Measurements from ENCODE around the gene GSG1L2.

The GSG1L2 gene

GRCh38 chr17:9798008-9798407 lies 23.9 kb downstream of the GSG1L2 start:
- no peak overlapping the region for H3K9ac ChIP-seq (ENCODE audit: low read length)
- H2AFZ ChIP-seq (ENCODE audit: low read length): no peak overlapping the region
- no peak for TF ChIP-seq CTCF (IDR thresholded peaks at IDR 0.05; ENCODE audit: low read length)
- no peak for TF ChIP-seq EZH2 (IDR thresholded peaks at IDR 0.05; ENCODE audit: borderline replicate concordance, low read length)

GRCh38 chr17:9792181-9792840 lies 29.6 kb downstream of the GSG1L2 start:
- H3K9me3 ChIP-seq (ENCODE audit: low read length): no peaks in the 10 kb centered on the region
- H3K9me2 ChIP-seq (ENCODE audit: low read depth, low read length): no peaks in the 10 kb centered on the region
- H3F3A ChIP-seq (ENCODE audit: insufficient read depth, low read length): no peaks in the 10 kb centered on the region
- no peak overlapping the region for H3K27ac ChIP-seq (ENCODE audit: low read depth, low read length, poor library complexity, severe bottlenecking)
- H4K20me1 ChIP-seq (ENCODE audit: insufficient read depth, low read length): no peaks in the 10 kb centered on the region
- H3K79me2 ChIP-seq (ENCODE audit: insufficient read depth, low read length): no peaks in the 10 kb centered on the region
- no peaks in the 10 kb centered on the region for H3K36me3 ChIP-seq (ENCODE audit: insufficient read depth, low read length)
- TF ChIP-seq EZH2 (IDR thresholded peaks at IDR 0.05; ENCODE audit: borderline replicate concordance, low read length) (no peak), CTCF (IDR thresholded peaks at IDR 0.05; ENCODE audit: low read length) (no peak)
- no peak overlapping the region for H3K9ac ChIP-seq (ENCODE audit: low read length)
- H2AFZ ChIP-seq (ENCODE audit: low read length): no peak overlapping the region
- no peaks in the 10 kb centered on the region for H3K4me1 ChIP-seq (ENCODE audit: insufficient read depth, low read length, severe bottlenecking)
- H3K4me2 ChIP-seq (ENCODE audit: low read length): no peak overlapping the region
- H3K27me3 ChIP-seq (ENCODE audit: insufficient read depth, low read length): no peaks in the 10 kb centered on the region
- H3K4me3 ChIP-seq (ENCODE audit: low read depth, low read length, poor library complexity, severe bottlenecking): no peak overlapping the region

More at GRCh38 chr17:9798008-9798407, 23.9 kb downstream of the GSG1L2 start:
- no peaks in the 10 kb centered on the region for H3K79me2 ChIP-seq (ENCODE audit: insufficient read depth, low read length)
- H3K27me3 ChIP-seq (ENCODE audit: insufficient read depth, low read length): no peaks in the 10 kb centered on the region
- no peaks in the 10 kb centered on the region for H3K36me3 ChIP-seq (ENCODE audit: insufficient read depth, low read length)
- no peaks in the 10 kb centered on the region for H3K9me3 ChIP-seq (ENCODE audit: low read length)
- no peaks in the 10 kb centered on the region for H4K20me1 ChIP-seq (ENCODE audit: insufficient read depth, low read length)
- H3K27ac ChIP-seq (ENCODE audit: low read depth, low read length, poor library complexity, severe bottlenecking): no peak overlapping the region
- no peak overlapping the region for H3K4me2 ChIP-seq (ENCODE audit: low read length)
- H3F3A ChIP-seq (ENCODE audit: insufficient read depth, low read length): no peaks in the 10 kb centered on the region
- H3K9me2 ChIP-seq (ENCODE audit: low read depth, low read length): no peaks in the 10 kb centered on the region
- H3K4me1 ChIP-seq (ENCODE audit: insufficient read depth, low read length, severe bottlenecking): no peaks in the 10 kb centered on the region
- H3K4me3 ChIP-seq (ENCODE audit: low read depth, low read length, poor library complexity, severe bottlenecking): no peak overlapping the region

GRCh38 chr17:9790889-9791876 lies 30.7 kb downstream of the GSG1L2 start, which contains the start of gene DHRS7C:
Gene DHRS7C (minus strand): TSS chr17:9791592. CDS start chr17:9791284, 308 bp downstream.
- Histone ChIP-seq H3K27ac (ENCODE audit: low read depth, low read length, poor library complexity, severe bottlenecking) (no peak within 1 kb of the TSS), H3K36me3 (ENCODE audit: insufficient read depth, low read length) (no peaks in the 10 kb centered on the region), H3F3A (ENCODE audit: insufficient read depth, low read length) (no peaks in the 10 kb centered on the region), H3K9me3 (ENCODE audit: low read length) (no peaks in the 10 kb centered on the region), H3K9ac (ENCODE audit: low read length) (no peak within 1 kb of the TSS), H3K4me2 (ENCODE audit: low read length) (no peak within 1 kb of the TSS), H3K27me3 (ENCODE audit: insufficient read depth, low read length) (no peaks in the 10 kb centered on the region), H3K4me1 (ENCODE audit: insufficient read depth, low read length, severe bottlenecking) (no peaks in the 10 kb centered on the region), H3K9me2 (ENCODE audit: low read depth, low read length) (no peaks in the 10 kb centered on the region), H3K79me2 (ENCODE audit: insufficient read depth, low read length) (no peaks in the 10 kb centered on the region), H3K4me3 (ENCODE audit: low read depth, low read length, poor library complexity, severe bottlenecking) (no peak within 1 kb of the TSS), H4K20me1 (ENCODE audit: insufficient read depth, low read length) (no peaks in the 10 kb centered on the region), H2AFZ (ENCODE audit: low read length) (no peak within 1 kb of the TSS)
- TF ChIP-seq EZH2 (IDR thresholded peaks at IDR 0.05; ENCODE audit: borderline replicate concordance, low read length) (no peak), CTCF (IDR thresholded peaks at IDR 0.05; ENCODE audit: low read length) (no peak)
